Peyer's patch (tissue), 4 donors: ENCODE data around the gene PLEKHA6.

Experiments
- POLR2A ChIP-seq, 2 donors: fragments of 450-650 bp; IDR thresholded peaks; one replicate each; pipeline ENCODE4 v1.5.1; 2017; ENCODE audit warnings: antibody characterized with exemption in 2 of 2, mild to moderate bottlenecking in 2 of 2, moderate library complexity in 2 of 2
- TF ChIP-seq, protein P1 (sequence below), 6 experiments: fragments of 450-650 bp in 4 of 6; fragments of 200-600 bp in 2 of 6; sonication (generic) in 1 of 6; IDR thresholded peaks; one replicate each; pipeline ENCODE4 v1.5.1; 2017 to 2019; ENCODE audit warnings: antibody characterized with exemption in 6 of 6, mild to moderate bottlenecking in 3 of 6, moderate library complexity in 1 of 6

- no peak for TF ChIP-seq POLR2A (IDR thresholded peaks at IDR 0.05)
- TF ChIP-seq, protein P1, sequence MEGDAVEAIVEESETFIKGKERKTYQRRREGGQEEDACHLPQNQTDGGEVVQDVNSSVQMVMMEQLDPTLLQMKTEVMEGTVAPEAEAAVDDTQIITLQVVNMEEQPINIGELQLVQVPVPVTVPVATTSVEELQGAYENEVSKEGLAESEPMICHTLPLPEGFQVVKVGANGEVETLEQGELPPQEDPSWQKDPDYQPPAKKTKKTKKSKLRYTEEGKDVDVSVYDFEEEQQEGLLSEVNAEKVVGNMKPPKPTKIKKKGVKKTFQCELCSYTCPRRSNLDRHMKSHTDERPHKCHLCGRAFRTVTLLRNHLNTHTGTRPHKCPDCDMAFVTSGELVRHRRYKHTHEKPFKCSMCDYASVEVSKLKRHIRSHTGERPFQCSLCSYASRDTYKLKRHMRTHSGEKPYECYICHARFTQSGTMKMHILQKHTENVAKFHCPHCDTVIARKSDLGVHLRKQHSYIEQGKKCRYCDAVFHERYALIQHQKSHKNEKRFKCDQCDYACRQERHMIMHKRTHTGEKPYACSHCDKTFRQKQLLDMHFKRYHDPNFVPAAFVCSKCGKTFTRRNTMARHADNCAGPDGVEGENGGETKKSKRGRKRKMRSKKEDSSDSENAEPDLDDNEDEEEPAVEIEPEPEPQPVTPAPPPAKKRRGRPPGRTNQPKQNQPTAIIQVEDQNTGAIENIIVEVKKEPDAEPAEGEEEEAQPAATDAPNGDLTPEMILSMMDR (IDR thresholded peaks at IDR 0.05), result no peak
Measured at GRCh38 chr1:204337583-204337982, 22.1 kb downstream of the PLEKHA6 start.
